Activated naive CD4-positive, alpha-beta T cell treated with anti-CD3 and anti-CD28 coated beads for 36 hours (primary cell): ENCODE measurements around the gene PCDHA10. TPM values are rescaled to one million over a fixed set of nuclear protein-coding genes. Genes with fewer than 3 reads are reported as not detected.
A peak's percentile ranks its signal among the peaks of the same experiment; 100 is the strongest.
"Not testable (repeated sequence)": the region's sequence is repeated elsewhere in the genome, so short reads cannot be mapped to it uniquely, and the experiment has no call there.

Experiments used
- CTCF ChIA-PET: fragments of 350-600 bp; sonication (Branson Sonifier 250); formaldehyde crosslinking; loops from one replicate; lab custom pipeline; 2021; ENCODE audit warnings: antibody characterized with exemption; lab: Charles Lee
- DNase-seq: peaks from one replicate; pipeline ENCODE4 v3.0.0-alpha.2; 2020
- H3K27ac Mint-ChIP-seq: one replicate; pipeline ENCODE4 v1.8.0; 2021; ENCODE audit warnings: mild to moderate bottlenecking, mixed read lengths
- H3K27me3 Mint-ChIP-seq: one replicate; pipeline ENCODE4 v1.8.0; 2021; ENCODE audit warnings: low read depth, mixed read lengths
- H3K36me3 Mint-ChIP-seq: one replicate; pipeline ENCODE4 v1.8.0; 2021; ENCODE audit warnings: low read depth, mixed read lengths
- H3K4me1 Mint-ChIP-seq: one replicate; pipeline ENCODE4 v1.8.0; 2021; ENCODE audit warnings: low read depth, mixed read lengths
- H3K4me3 Mint-ChIP-seq: one replicate; pipeline ENCODE4 v1.8.0; 2021; ENCODE audit warnings: mild to moderate bottlenecking, moderate library complexity, mixed read lengths
- H3K9me3 Mint-ChIP-seq: one replicate; pipeline ENCODE4 v1.8.0; 2021; ENCODE audit warnings: mixed read lengths
- intact Hi-C: fragments of 100-400 bp; cut with micrococcal nuclease; formaldehyde crosslinking; loops from one replicate; pipeline ENCODE4 v1.15.1; 2023
- total RNA-seq, 2 experiments: library from RNA; stranded (reverse); gene quantifications; one replicate each; pipeline ENCODE4 v1.2.3, GENCODE V29; 2021

PCDHA10 gene
- total RNA-seq: not detected

- Mint-ChIP-seq H3K4me3 (no peak within 1 kb of the TSS), H3K36me3 (peaks cover 11% of the 10 kb centered on the region), H3K4me1 (no peaks in the 10 kb centered on the region), H3K27me3 (peaks cover 36% of the 10 kb centered on the region), H3K9me3 (peaks cover 18% of the 10 kb centered on the region), H3K27ac (no peak within 1 kb of the TSS)
- DNase-seq: no peak
- intact Hi-C loops: no loop called here
- CTCF ChIA-PET: interaction anchor here (0.6 kb wide), 1 partner anchor 25 kb away, joined by 4 read pairs; no protein-coding TSS in a partner anchor
Observed at GRCh38 chr5:140855772-140856674, at the start of gene PCDHA10. TSS of gene PCDHA10 (plus strand) at chr5:140855897. CDS start at chr5:140856049, 152 bp downstream.

- intact Hi-C loops: no loop called here
- H3K4me3 Mint-ChIP-seq: no peak within 1 kb of the TSS
- CTCF ChIA-PET: interaction anchor here (0.6 to 1.3 kb wide), 4 partner anchors 8 to 14 kb away, joined by 3 to 4 read pairs (median 4); no protein-coding TSS in a partner anchor
- peaks cover 6% of the 10 kb centered on the region for H3K36me3 Mint-ChIP-seq
- H3K9me3 Mint-ChIP-seq: peaks cover 32% of the 10 kb centered on the region
- peak; percentile 31 for DNase-seq
- H3K27ac Mint-ChIP-seq: no peak within 1 kb of the TSS
- H3K4me1 Mint-ChIP-seq: no peaks in the 10 kb centered on the region
- H3K27me3 Mint-ChIP-seq: peaks cover 36% of the 10 kb centered on the region
Observed at GRCh38 chr5:140806834-140807775, 48.6 kb upstream of the PCDHA10 start, which contains the start of gene PCDHA4. TSS of gene PCDHA4 (plus strand) at chr5:140807068.

GRCh38 chr5:140808241-140808888 lies 47.3 kb upstream of the PCDHA10 start:
- H3K36me3 Mint-ChIP-seq, intact Hi-C loops, DNase-seq, H3K4me3 Mint-ChIP-seq, H3K4me1 Mint-ChIP-seq, H3K27ac Mint-ChIP-seq: not testable (repeated sequence)
- CTCF ChIA-PET: interaction anchor here (0.7 to 1.0 kb wide), 2 partner anchors 9 to 10 kb away, joined by 3 to 4 read pairs; no protein-coding TSS in a partner anchor
- Mint-ChIP-seq H3K27me3 (peaks cover 38% of the 10 kb centered on the region), H3K9me3 (peaks cover 35% of the 10 kb centered on the region)

- DNase-seq: no peak
- H3K27ac Mint-ChIP-seq: no peak overlapping the region
- peaks cover 31% of the 10 kb centered on the region for H3K9me3 Mint-ChIP-seq
- peaks cover 4% of the 10 kb centered on the region for H3K36me3 Mint-ChIP-seq
- no peak overlapping the region for H3K4me3 Mint-ChIP-seq
- intact Hi-C loops: no loop called here
- peaks cover 36% of the 10 kb centered on the region for H3K27me3 Mint-ChIP-seq
- H3K4me1 Mint-ChIP-seq: no peaks in the 10 kb centered on the region
- CTCF ChIA-PET: no interaction called here
Observed at GRCh38 chr5:140808889-140809291, 46.8 kb upstream of the PCDHA10 start.

GRCh38 chr5:140821375-140822280 lies 34.1 kb upstream of the PCDHA10 start, which contains the start of gene PCDHA5:
TSS of gene PCDHA5 (plus strand) at chr5:140821613.
- Mint-ChIP-seq H3K27me3 (peaks cover 25% of the 10 kb centered on the region), H3K27ac (no peak within 1 kb of the TSS), H3K9me3 (peaks cover 6% of the 10 kb centered on the region), H3K36me3 (peaks cover 5% of the 10 kb centered on the region), H3K4me1 (no peaks in the 10 kb centered on the region), H3K4me3 (no peak within 1 kb of the TSS)
- CTCF ChIA-PET: interaction anchor here (0.6 to 1.4 kb wide), 6 partner anchors 9 to 554 kb away, joined by 3 read pairs; partner anchors contain the start of gene PCDHB1
- intact Hi-C loops: loop anchor here (5.0 kb wide), 1 partner anchor 221 kb away; no protein-coding TSS in a partner anchor
- DNase-seq: peak; percentile 57

- H3K4me3 Mint-ChIP-seq: no peak overlapping the region
Observed at GRCh38 chr5:140822281-140822629, 33.4 kb upstream of the PCDHA10 start.

GRCh38 chr5:140822969-140823368 lies 32.7 kb upstream of the PCDHA10 start:
- peaks cover 12% of the 10 kb centered on the region for H3K9me3 Mint-ChIP-seq
- DNase-seq, CTCF ChIA-PET, H3K4me1 Mint-ChIP-seq, H3K4me3 Mint-ChIP-seq, H3K27ac Mint-ChIP-seq: not testable (repeated sequence)
- H3K36me3 Mint-ChIP-seq: peaks cover 11% of the 10 kb centered on the region
- H3K27me3 Mint-ChIP-seq: peaks cover 33% of the 10 kb centered on the region
- intact Hi-C loops: loop anchor here (5.0 kb wide), 1 partner anchor 219 kb away; no protein-coding TSS in a partner anchor

More at GRCh38 chr5:140822281-140822629, 33.4 kb upstream of the PCDHA10 start:
- Mint-ChIP-seq H3K4me1 (no peaks in the 10 kb centered on the region), H3K27me3 (peaks cover 29% of the 10 kb centered on the region), H3K27ac (no peak overlapping the region), H3K36me3 (peaks cover 7% of the 10 kb centered on the region), H3K9me3 (peaks cover 8% of the 10 kb centered on the region)
- intact Hi-C loops: loop anchor here (5.0 kb wide), 1 partner anchor 220 kb away; no protein-coding TSS in a partner anchor
- CTCF ChIA-PET: interaction anchor here (0.6 to 1.4 kb wide), 2 partner anchors 10 to 71 kb away, joined by 3 read pairs; no protein-coding TSS in a partner anchor
- DNase-seq: no peak

- Mint-ChIP-seq H3K4me3 (no peak overlapping the region), H3K9me3 (peaks cover 13% of the 10 kb centered on the region), H3K27me3 (peaks cover 37% of the 10 kb centered on the region), H3K27ac (no peak overlapping the region), H3K36me3 (peaks cover 12% of the 10 kb centered on the region), H3K4me1 (no peaks in the 10 kb centered on the region)
- intact Hi-C loops: loop anchor here (5.0 kb wide), 1 partner anchor 219 kb away; no protein-coding TSS in a partner anchor
- no peak for DNase-seq
- CTCF ChIA-PET: no interaction called here
Observed at GRCh38 chr5:140823475-140823874, 32.2 kb upstream of the PCDHA10 start.

GRCh38 chr5:140827704-140828361 lies 27.9 kb upstream of the PCDHA10 start, which contains the start of gene PCDHA6:
TSS of gene PCDHA6 (plus strand) at chr5:140827960. CDS start at chr5:140828092, 132 bp downstream.
- intact Hi-C loops: no loop called here
- Mint-ChIP-seq H3K4me1 (no peaks in the 10 kb centered on the region), H3K27me3 (peaks cover 45% of the 10 kb centered on the region), H3K36me3 (peaks cover 10% of the 10 kb centered on the region), H3K4me3 (no peak within 1 kb of the TSS), H3K27ac (no peak within 1 kb of the TSS), H3K9me3 (peaks cover 17% of the 10 kb centered on the region)
- DNase-seq: no peak
- CTCF ChIA-PET: interaction anchor here (0.7 kb wide), 1 partner anchor 71 kb away, joined by 3 read pairs; no protein-coding TSS in a partner anchor

GRCh38 chr5:140828362-140828737 lies 27.3 kb upstream of the PCDHA10 start:
- Mint-ChIP-seq H3K27ac (no peak overlapping the region), H3K36me3 (peaks cover 10% of the 10 kb centered on the region), H3K9me3 (peaks cover 19% of the 10 kb centered on the region), H3K4me1 (no peaks in the 10 kb centered on the region), H3K4me3 (no peak overlapping the region), H3K27me3 (peaks cover 49% of the 10 kb centered on the region)
- CTCF ChIA-PET: interaction anchor here (0.7 kb wide), 1 partner anchor 72 kb away, joined by 3 read pairs; no protein-coding TSS in a partner anchor
- no peak for DNase-seq
- intact Hi-C loops: no loop called here
